GM23248 (cell line): ENCODE measurements around the gene LRBA.

Experiments
- EZH2 ChIP-seq: fragments of 200-600 bp; sonication (generic); IDR thresholded peaks from 2 replicates; pipeline ENCODE4 v1.6.1; 2018; ENCODE audit warnings: antibody characterized with exemption, mild to moderate bottlenecking; ENCODE audit not compliant: insufficient read depth, poor library complexity, severe bottlenecking
- EZH2phosphoT487 ChIP-seq: fragments of 200-600 bp; sonication (generic); IDR thresholded peaks from 2 replicates; pipeline ENCODE4 v1.6.1; 2018; ENCODE audit warnings: antibody characterized with exemption, moderate library complexity, mild to moderate bottlenecking, low read depth; ENCODE audit not compliant: insufficient read depth

DNA sequence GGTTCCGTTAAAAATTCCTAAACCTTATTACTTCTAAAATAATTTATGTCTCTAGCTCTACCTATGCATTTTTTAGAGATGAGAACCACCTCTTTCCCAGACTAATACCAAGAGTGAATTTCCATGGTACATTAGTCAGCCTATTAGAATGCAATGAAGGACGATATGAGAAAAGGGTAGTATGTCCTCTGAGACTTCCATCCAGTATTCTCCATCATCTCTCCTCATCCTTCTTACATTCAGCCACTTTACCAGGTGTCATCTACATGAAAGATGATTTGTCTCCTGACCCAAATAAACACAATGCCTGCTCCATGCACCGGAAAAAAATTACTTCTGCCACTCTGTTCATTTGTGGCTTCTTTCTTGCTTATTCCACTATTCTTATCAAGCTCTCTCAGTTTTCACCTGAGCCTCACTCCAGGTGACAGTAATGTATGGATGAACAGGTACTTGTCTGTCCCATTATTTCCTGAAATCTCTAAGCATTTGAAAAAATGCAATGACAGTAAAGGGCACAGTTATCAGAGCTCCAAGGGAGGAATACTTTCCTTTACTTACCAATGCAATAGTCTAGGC is 335.2 kb downstream of the LRBA start:
- TF ChIP-seq EZH2, result no peak
- TF ChIP-seq EZH2phosphoT487, result no peak
